Mammary epithelial cell (primary cell): ENCODE measurements around the gene CPED1.

Source experiments
- EZH2 ChIP-seq: IDR thresholded peaks from 2 replicates; pipeline ENCODE4 v1.6.1; 2012; ENCODE audit warnings: low read length, inconsistent platforms, borderline replicate concordance
- TF ChIP-seq, protein P1 (sequence below), 2 donors: IDR thresholded peaks in 1 of 2; conservative IDR thresholded peaks in 1 of 2; 2 replicates each; pipeline ENCODE4 v1.5.1; 2011 to 2012; ENCODE audit warnings: inconsistent platforms in 2 of 2, low read length in 2 of 2, mild to moderate bottlenecking in 2 of 2, control low read depth in 1 of 2, low read depth in 1 of 2; ENCODE audit not compliant: insufficient read depth in 1 of 2; ENCODE audit errors: extremely low read depth in 1 of 2

DNA sequence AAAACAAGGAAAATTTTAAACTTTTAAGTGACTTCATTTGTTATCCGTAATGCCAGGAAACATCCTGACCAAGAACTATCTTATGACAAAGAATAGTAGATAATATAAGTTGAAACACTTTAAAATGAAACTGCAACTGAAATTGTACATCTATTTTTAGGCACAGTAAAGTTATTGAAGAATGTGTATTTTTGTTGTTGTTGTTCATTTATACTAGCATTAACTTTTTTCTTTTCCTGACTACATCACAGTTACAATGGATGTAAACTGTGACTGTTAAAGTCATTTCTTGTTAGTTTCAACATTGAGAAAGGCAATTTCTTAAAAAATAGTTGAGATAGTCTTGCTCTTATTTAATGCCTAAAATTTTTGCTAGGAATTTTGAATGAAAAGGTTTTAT, 2.6 kb downstream of the CPED1 start:
- TF ChIP-seq, protein P1, sequence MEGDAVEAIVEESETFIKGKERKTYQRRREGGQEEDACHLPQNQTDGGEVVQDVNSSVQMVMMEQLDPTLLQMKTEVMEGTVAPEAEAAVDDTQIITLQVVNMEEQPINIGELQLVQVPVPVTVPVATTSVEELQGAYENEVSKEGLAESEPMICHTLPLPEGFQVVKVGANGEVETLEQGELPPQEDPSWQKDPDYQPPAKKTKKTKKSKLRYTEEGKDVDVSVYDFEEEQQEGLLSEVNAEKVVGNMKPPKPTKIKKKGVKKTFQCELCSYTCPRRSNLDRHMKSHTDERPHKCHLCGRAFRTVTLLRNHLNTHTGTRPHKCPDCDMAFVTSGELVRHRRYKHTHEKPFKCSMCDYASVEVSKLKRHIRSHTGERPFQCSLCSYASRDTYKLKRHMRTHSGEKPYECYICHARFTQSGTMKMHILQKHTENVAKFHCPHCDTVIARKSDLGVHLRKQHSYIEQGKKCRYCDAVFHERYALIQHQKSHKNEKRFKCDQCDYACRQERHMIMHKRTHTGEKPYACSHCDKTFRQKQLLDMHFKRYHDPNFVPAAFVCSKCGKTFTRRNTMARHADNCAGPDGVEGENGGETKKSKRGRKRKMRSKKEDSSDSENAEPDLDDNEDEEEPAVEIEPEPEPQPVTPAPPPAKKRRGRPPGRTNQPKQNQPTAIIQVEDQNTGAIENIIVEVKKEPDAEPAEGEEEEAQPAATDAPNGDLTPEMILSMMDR (conservative IDR thresholded peaks at IDR 0.05 in 1 of 2, IDR thresholded peaks at IDR 0.05 in 1 of 2; ENCODE audit: extremely low read depth in 1 of 2, insufficient read depth in 1 of 2, low read depth in 1 of 2, low read length in 2 of 2), result no peak
- TF ChIP-seq EZH2, result no peak
